IgD-negative memory B cell (primary cell): Measurements from ENCODE around the gene PRPF6. TPM values are rescaled to one million over a fixed set of nuclear protein-coding genes. Genes with fewer than 3 reads are reported as not detected.
A peak's percentile ranks its signal among the peaks of the same experiment; 100 is the strongest.

Experiments used
- H3K27ac Mint-ChIP-seq, 3 donors: one replicate each; pipeline ENCODE4 v1.8.0; 2020 to 2022; ENCODE audit warnings: mild to moderate bottlenecking in 3 of 3, mixed read lengths in 3 of 3, moderate library complexity in 1 of 3
- H3K27me3 Mint-ChIP-seq: one replicate; pipeline ENCODE4 v1.8.0; 2021; ENCODE audit warnings: mixed read lengths
- H3K36me3 Mint-ChIP-seq: one replicate; pipeline ENCODE4 v1.8.0; 2020; ENCODE audit warnings: mild to moderate bottlenecking, mixed read lengths
- H3K4me1 Mint-ChIP-seq, 3 donors: one replicate each; pipeline ENCODE4 v1.8.0; 2020 to 2022; ENCODE audit warnings: mixed read lengths in 3 of 3, mild to moderate bottlenecking in 1 of 3
- H3K4me3 Mint-ChIP-seq, 4 donors: one replicate each; pipeline ENCODE4 v1.8.0; 2020 to 2022; ENCODE audit warnings: mild to moderate bottlenecking in 4 of 4, mixed read lengths in 4 of 4, moderate library complexity in 3 of 4
- H3K9me3 Mint-ChIP-seq, 3 donors: one replicate each; pipeline ENCODE4 v1.8.0; 2020 to 2021; ENCODE audit warnings: mixed read lengths in 3 of 3, mild to moderate bottlenecking in 1 of 3
- polyA plus RNA-seq: library from polyadenylated mRNA; unstranded; fragments of 300-500 nt; fragmentation: Illumina TruSeq; gene quantifications from one replicate; pipeline ENCODE4 v1.2.3, GENCODE V29; 2021

The PRPF6 gene, protein sequence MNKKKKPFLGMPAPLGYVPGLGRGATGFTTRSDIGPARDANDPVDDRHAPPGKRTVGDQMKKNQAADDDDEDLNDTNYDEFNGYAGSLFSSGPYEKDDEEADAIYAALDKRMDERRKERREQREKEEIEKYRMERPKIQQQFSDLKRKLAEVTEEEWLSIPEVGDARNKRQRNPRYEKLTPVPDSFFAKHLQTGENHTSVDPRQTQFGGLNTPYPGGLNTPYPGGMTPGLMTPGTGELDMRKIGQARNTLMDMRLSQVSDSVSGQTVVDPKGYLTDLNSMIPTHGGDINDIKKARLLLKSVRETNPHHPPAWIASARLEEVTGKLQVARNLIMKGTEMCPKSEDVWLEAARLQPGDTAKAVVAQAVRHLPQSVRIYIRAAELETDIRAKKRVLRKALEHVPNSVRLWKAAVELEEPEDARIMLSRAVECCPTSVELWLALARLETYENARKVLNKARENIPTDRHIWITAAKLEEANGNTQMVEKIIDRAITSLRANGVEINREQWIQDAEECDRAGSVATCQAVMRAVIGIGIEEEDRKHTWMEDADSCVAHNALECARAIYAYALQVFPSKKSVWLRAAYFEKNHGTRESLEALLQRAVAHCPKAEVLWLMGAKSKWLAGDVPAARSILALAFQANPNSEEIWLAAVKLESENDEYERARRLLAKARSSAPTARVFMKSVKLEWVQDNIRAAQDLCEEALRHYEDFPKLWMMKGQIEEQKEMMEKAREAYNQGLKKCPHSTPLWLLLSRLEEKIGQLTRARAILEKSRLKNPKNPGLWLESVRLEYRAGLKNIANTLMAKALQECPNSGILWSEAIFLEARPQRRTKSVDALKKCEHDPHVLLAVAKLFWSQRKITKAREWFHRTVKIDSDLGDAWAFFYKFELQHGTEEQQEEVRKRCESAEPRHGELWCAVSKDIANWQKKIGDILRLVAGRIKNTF
- 106 TPM for polyA plus RNA-seq

DNA sequence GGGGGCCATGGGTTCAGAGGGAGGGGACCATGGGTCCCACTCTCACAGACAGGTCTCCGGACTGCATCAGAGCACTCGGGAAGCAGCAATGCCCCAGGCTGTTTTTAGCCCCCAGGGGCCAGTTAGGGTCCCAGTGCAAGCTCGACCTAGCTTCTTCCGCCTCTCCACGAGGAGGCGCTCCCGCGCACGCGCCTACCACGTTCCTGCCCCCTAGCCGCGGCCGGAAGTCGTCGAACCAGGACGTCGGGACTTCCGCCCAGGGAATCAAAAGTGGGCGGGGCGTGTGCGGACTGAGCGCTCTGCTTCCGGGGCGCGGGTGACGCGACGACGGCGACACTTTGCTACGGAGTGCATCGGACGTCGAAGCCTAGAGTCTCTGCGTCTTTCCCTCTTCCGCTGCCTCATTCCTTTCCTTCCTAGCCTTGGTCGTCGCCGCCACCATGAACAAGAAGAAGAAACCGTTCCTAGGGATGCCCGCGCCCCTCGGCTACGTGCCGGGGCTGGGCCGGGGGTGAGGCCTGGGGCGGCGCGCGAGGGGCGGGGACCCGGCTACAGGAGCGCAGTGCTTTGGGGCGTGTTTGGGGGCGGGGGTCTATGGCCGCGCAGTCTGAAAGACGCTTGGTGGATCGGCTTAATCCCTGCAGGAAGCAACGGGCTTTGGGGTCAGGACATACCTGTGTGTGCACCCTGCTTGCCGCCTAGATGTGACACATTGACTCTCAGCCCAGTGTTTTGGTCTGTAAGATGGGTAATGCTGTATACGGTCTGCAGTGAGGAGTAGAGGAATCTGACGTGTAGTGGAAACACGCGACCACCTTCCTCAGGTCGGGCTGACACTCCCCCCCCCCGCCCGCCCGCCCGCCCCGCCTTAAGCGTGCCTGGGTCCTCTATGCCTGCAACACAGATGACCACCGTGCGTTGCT is at the start of gene PRPF6:
Gene PRPF6, plus strand, starts transcription at position 327 of the 923 bp plus-strand sequence. Its CDS starts 114 bp downstream, at position 441.
- Mint-ChIP-seq H3K36me3 (peaks cover 4% of the 10 kb centered on the region), H3K27ac (peak within 1 kb of the TSS; percentile 82 to 96 (median 96)), H3K9me3 (no peaks in the 10 kb centered on the region), H3K4me1 (peaks cover 31 to 41% (median 32%) of the 10 kb centered on the region in 3 donors), H3K4me3 (peak within 1 kb of the TSS; percentile 88 to 98 (median 94)), H3K27me3 (no peaks in the 10 kb centered on the region)

DNA sequence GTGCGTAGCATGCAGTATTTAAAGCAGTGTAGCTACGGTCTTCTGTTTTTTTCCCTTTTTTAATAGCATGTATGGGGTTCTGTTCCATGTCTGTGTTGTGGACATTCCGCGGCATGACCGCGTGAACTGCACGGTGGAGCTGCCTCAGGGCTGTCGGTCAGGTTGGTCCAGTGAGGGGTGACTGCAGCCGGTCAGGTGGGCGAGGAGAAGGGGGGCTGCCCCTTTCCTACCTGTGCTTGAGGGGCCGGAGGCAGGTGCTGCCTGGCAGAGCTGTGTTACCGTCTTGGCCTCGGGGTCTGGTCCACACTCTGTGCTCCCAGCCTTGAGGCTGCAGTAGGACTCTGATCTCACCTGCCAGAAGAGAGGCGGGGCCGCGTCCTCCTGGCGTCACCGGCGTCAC is 49.2 kb upstream of the PRPF6 start:
- Mint-ChIP-seq H3K9me3 (no peaks in the 10 kb centered on the region), H3K27ac (no peak overlapping the region), H3K4me1 (peaks cover 1 to 4% (median 4%) of the 10 kb centered on the region in 3 donors), H3K27me3 (no peaks in the 10 kb centered on the region), H3K4me3 (no peak overlapping the region), H3K36me3 (peaks cover 3% of the 10 kb centered on the region)

DNA sequence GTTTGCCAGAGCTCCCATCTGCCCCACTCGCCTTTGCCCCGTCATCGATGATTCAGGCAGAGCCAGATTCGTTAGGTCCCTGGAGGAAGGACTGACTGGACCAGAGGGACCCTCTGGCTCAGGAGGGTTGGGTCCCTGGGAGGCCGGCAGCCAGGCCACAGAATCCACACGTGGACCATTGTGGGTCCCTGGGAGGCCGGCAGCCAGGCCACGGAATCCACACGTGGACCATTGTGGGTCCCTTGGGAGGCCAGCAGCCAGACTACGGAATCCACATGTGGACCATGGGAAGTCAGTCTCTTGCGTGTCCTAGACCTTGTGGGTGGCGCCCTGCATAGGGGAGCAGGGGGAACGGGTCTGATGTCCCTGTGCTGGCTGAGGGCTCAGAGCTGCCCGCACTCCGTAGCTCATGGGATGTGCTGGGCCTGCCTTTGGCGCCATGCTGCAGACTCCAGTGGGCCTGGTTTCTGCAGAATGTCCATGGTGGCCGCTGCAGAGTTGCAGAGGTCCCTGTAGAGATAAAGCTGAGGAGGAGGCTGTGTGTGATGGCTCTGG is 48.2 kb upstream of the PRPF6 start:
- H3K27me3 Mint-ChIP-seq = no peaks in the 10 kb centered on the region
- no peak overlapping the region for H3K27ac Mint-ChIP-seq
- H3K9me3 Mint-ChIP-seq = no peaks in the 10 kb centered on the region
- H3K4me1 Mint-ChIP-seq = peaks cover 1 to 4% (median 2%) of the 10 kb centered on the region in 3 donors
- peaks cover 3% of the 10 kb centered on the region for H3K36me3 Mint-ChIP-seq
- no peak overlapping the region for H3K4me3 Mint-ChIP-seq

DNA sequence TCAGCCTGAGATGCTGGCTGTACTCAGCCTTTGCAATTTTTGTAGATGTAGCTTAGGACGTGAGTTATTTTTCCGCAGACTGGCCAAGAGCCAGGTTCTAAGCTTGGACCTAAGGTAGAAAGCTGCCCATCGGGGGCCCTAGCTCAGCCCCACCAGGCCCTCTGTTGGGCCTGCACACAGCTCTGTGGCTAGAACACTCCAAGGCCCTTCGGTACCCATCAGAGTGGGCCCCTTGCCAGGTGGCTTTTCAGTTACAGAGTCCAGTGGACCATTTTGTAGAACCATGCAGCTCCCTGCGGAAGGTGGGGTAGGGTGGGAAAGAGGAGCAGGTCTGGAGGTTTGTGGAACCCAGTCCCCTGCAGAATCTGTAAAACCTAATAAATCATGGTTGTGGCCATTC is 47.3 kb upstream of the PRPF6 start:
- Mint-ChIP-seq H3K4me3 (no peak overlapping the region), H3K27ac (no peak overlapping the region), H3K27me3 (no peaks in the 10 kb centered on the region), H3K9me3 (no peaks in the 10 kb centered on the region), H3K36me3 (peaks cover 3% of the 10 kb centered on the region), H3K4me1 (peaks cover 1 to 4% (median 2%) of the 10 kb centered on the region in 3 donors)

DNA sequence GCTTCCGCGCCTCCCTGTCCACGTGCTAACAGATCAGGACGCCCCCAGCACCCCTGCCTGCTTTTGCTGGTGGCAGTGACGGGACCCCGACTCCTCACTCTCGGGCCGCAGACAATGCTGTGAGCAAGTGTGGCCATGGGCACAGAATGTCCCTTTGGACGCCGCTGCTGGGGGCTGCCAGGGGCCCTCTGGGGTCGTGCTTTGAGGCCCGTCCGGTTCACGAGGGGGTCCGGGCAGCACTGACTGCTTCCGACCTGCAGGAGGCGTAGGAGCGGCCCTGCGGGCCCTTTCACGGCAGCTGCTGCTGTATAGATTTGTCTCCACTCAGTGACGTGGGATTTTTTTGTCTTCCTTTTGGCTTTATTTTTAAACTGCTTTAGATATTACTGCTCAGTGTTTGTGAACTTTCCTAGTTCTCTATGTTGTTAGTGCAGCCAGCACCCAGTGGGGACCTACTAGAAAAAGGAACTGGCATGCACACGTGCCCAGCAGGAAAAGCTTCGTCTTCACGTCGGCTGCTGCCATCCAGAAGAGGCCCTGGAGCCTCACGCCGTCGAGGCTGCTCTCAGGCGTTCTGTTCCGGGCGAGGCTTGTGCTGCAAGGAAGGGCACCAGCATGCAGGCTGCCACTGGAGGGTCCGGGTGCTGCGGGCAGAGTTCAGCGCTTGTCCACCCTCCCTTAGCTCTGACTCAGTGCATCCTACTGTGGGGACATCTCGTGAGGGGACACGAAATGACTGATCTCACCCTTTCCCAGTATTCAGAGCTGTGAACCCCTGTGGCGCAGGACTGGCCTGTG is 46.5 kb upstream of the PRPF6 start:
- no peaks in the 10 kb centered on the region for H3K9me3 Mint-ChIP-seq
- H3K4me1 Mint-ChIP-seq = peaks cover 1 to 4% (median 2%) of the 10 kb centered on the region in 3 donors
- peak overlapping the region in 2 of 3 donors; percentile 68 to 71 for H3K27ac Mint-ChIP-seq
- no peak overlapping the region for H3K4me3 Mint-ChIP-seq
- no peaks in the 10 kb centered on the region for H3K27me3 Mint-ChIP-seq
- peaks cover 3% of the 10 kb centered on the region for H3K36me3 Mint-ChIP-seq

DNA sequence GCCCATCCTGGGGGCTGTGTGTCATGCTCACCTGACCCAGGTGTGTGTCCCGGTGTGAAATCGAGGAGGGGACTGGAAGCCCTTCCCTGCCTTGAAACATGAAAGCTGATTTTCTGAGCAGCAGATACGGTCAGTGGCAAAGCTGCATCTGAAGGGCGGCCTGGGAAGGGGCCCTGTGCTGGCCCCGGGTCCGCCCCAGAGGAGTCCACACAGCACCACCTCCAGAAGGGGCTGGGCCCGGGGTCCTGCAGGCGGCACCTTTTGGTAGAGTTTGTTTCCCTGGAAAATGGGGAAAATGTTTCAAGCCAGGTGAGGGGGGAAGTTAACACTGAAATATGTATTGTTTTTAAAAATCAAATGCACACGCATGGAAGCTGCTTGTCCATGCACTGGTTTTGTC is 45.5 kb upstream of the PRPF6 start:
- H3K27ac Mint-ChIP-seq = no peak overlapping the region
- peaks cover 1 to 4% (median 2%) of the 10 kb centered on the region in 3 donors for H3K4me1 Mint-ChIP-seq
- H3K4me3 Mint-ChIP-seq = no peak overlapping the region
- H3K27me3 Mint-ChIP-seq = no peaks in the 10 kb centered on the region
- no peaks in the 10 kb centered on the region for H3K9me3 Mint-ChIP-seq
- H3K36me3 Mint-ChIP-seq = peaks cover 3% of the 10 kb centered on the region

DNA sequence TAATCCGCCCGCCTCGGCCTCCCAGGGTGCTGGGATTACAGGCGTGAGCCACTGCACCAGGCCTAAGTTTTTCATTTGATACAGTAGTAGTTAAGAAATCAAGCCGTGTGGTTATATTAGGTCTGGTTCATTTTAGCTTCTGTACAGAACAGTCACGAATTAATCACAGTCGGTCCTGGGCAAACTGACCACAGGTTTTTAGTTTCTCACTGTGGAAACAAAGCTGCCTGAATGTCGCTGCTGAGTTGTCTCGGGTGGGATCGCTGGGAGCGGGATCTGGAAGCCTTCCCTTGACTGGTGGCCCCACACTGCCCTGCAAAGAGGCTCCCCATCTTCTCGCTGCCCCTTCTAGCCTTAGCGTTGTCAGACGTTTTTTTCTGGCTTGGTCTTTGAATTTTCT is 43.3 kb upstream of the PRPF6 start:
- Mint-ChIP-seq H3K27me3 (no peaks in the 10 kb centered on the region), H3K4me1 (peaks cover 4 to 7% (median 4%) of the 10 kb centered on the region in 3 donors), H3K4me3 (no peak overlapping the region), H3K9me3 (no peaks in the 10 kb centered on the region), H3K36me3 (peaks cover 3% of the 10 kb centered on the region), H3K27ac (peak overlapping the region in 1 of 3 donors; percentile 81)

DNA sequence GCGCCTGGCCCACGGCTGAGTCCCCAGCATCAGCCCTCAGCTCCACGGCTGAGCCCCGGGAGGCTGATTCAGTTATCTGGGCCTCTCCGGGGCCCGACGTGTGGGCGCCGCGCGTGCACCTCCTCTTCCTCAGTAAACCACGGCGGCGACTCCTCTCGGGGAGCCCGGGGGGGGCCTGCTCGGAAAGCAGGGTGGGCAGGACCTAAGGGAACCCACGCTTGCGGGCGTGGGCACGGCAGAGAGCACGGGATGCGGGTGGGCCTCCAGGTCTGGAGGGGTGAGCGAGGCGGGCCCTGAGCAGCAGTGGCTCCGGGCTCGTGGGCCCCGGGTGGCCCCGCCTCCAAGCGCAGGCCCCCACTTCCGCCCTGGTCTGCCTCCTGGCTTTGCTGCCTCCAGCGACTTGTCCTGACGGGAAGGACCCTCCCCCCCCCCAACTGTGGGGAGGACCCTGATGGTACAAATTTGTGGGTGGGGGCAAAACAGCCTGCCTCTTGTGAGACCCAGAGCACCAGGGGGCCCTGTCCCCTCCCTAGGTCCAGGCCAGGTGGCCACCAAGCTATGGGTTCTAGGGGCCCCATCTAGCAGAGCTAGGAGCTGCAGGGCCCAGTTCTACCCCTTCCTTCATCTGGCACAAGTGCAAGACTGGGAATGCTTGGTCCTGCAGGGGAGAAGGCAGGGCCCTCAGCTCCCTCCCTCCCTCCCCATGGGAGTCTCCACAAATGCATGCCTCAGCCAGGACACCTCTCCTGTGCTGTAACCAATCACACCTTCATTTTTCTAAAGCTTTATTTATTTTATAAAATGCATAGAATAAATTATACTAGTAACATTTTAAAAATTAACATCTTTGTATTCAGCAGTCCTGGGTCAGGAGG is 41.6 kb upstream of the PRPF6 start:
- H3K4me1 Mint-ChIP-seq = peaks cover 4 to 7% (median 4%) of the 10 kb centered on the region in 3 donors
- peaks cover 3% of the 10 kb centered on the region for H3K36me3 Mint-ChIP-seq
- H3K27ac Mint-ChIP-seq = no peak overlapping the region
- no peaks in the 10 kb centered on the region for H3K27me3 Mint-ChIP-seq
- H3K9me3 Mint-ChIP-seq = no peaks in the 10 kb centered on the region
- H3K4me3 Mint-ChIP-seq = no peak overlapping the region

DNA sequence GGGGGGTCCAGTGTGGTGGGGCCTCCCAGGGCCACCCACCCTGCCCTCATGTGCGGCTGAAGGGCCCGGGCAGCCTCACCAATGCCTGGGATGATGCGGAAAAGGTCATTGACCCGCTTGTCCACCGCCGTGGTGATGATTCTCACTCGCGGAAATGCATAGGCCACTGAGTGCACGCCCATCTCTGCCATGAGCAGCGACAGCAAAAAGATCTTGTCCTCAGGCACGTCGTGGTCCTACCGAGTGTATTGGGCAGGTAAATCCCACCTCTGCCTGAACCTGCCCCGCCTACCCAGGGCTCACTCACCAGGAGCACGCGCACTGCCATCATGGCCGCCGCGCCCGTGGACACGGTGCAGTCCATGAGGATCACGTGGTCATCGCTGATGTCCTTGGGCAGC is 40.9 kb upstream of the PRPF6 start:
- peaks cover 3% of the 10 kb centered on the region for H3K36me3 Mint-ChIP-seq

DNA sequence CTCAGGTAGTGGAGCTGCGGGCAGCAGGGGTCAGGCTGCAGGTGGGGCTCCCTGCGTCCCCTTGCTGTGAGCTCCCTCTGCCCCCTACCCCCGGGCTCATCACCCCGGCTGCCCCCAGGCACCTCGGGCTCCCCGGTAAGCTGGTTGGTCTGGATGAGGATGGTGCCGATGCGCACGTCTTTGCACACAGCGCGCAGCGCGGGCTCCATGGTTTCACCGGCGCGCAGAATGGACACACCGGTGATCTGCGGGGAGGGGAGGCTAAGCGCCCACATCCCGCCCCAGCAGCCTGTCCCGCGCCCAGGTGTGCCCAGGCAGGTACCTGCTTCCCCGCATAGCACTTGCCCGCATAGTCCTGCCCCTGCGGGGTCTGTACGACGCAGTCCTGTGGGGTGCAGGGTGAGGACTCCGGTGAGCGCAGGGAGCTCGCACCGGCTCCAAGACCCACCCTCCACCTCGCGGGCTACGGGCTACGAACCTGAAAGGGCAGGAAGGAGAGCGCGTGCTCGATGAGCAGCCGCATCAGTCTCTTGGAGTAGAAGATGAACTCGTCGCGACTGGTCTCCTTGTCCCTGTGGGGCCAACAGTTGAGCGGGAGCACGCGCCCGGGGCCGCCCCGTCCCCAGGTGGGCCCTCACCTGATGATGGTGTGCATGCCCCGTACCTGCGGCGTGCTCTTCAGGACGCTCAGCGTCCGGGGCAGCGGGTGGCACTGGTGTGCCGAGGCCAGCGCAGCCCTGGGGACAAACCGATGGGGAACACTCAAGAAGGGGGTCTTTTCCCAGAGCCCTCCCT is 40.3 kb upstream of the PRPF6 start:
- H3K4me1 Mint-ChIP-seq = peaks cover 0 to 6% (median 4%) of the 10 kb centered on the region in 3 donors
- no peaks in the 10 kb centered on the region for H3K27me3 Mint-ChIP-seq
- H3K27ac Mint-ChIP-seq = peak overlapping the region in 1 of 3 donors; percentile 91
- H3K36me3 Mint-ChIP-seq = peaks cover 3% of the 10 kb centered on the region
- no peaks in the 10 kb centered on the region for H3K9me3 Mint-ChIP-seq
- peak overlapping the region in 2 of 4 donors; percentile 17 to 22 for H3K4me3 Mint-ChIP-seq

More for the DNA sequence above, 40.9 kb upstream of the PRPF6 start:
- H3K27me3 Mint-ChIP-seq = no peaks in the 10 kb centered on the region
- H3K27ac Mint-ChIP-seq = peak overlapping the region in 1 of 3 donors; percentile 48
- no peaks in the 10 kb centered on the region for H3K9me3 Mint-ChIP-seq
- no peak overlapping the region for H3K4me3 Mint-ChIP-seq
- peaks cover 0 to 6% (median 4%) of the 10 kb centered on the region in 3 donors for H3K4me1 Mint-ChIP-seq

DNA sequence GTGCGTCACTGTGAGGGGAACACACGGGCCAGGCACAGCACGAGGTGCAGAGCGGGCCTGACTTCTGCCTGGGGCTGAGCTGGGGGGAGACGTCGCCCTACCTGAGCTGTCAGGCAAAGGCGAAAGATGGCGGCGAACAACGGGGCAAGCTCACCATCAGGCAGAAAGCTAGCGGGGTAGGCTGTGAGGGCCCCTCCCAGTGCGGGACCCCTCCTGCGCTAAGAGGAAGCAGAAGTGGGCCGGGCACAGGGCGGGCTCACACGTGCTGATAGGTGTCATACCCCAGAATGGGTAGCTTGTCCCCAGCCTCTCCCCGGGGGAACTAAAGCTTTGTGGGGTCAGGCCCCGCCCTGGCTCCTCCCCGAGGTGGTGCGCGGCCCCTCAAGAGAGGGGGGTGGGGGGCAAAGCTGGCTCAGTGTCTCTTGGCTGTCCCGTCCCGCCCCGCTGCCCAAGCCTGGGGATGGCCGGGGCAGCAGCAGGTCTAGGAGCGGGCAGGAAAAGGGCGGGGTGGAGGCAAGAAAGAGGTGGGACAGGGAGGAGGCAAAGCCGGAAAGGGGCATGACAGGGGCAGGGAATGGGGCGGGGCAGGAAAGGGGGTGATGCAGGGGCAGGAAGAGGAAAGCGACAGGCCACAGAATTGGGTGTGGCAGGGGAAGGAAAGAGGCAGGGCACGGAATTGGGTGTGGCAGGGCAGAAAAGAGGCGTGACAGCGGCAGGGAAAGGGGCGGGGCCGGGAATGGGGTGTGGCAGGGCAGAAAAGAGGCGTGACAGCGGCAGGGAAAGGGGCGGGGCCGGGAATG is 39.5 kb upstream of the PRPF6 start:
- Mint-ChIP-seq H3K27ac (peak overlapping the region in 2 of 3 donors; percentile 31 to 91), H3K36me3 (no peaks in the 10 kb centered on the region), H3K4me1 (peaks cover 0 to 6% (median 3%) of the 10 kb centered on the region in 3 donors), H3K4me3 (peak overlapping the region in 3 of 4 donors; percentile 22 to 65 (median 41)), H3K27me3 (no peaks in the 10 kb centered on the region), H3K9me3 (no peaks in the 10 kb centered on the region)
